ENCODE results near the gene METTL5.
"Not testable (repeated sequence)": the region's sequence is repeated elsewhere in the genome, so short reads cannot be mapped to it uniquely, and the experiment has no call there.

Gene METTL5

GRCh38 chr2:169868951-169869350 lies 44.2 kb upstream of the METTL5 start:
- peaks cover 35% of the 10 kb centered on the region for H3K79me2 ChIP-seq (ENCODE audit: insufficient read depth, low read length)
- no peak overlapping the region for H3K27ac ChIP-seq (ENCODE audit: low read depth, low read length)
- H2AFZ ChIP-seq (ENCODE audit: low read depth, low read length, severe bottlenecking) = no peak overlapping the region
- H3K27me3 ChIP-seq (ENCODE audit: low read length) = no peaks in the 10 kb centered on the region
- H3K36me3 ChIP-seq (ENCODE audit: low read length) = no peaks in the 10 kb centered on the region
- H3K4me3 ChIP-seq (ENCODE audit: insufficient read depth, low read length, poor library complexity, severe bottlenecking) = no peak overlapping the region
- no peaks in the 10 kb centered on the region for H3K9me3 ChIP-seq (ENCODE audit: insufficient read depth, low read length)
- TF ChIP-seq CTCF (IDR thresholded peaks at IDR 0.05; ENCODE audit: insufficient read depth, low read length, poor library complexity, severe bottlenecking) (no peak), EZH2phosphoT487 (conservative IDR thresholded peaks at IDR 0.05; ENCODE audit: low read length) (no peak)
- H3K9me2 ChIP-seq (replicated peaks; ENCODE audit: insufficient read depth, low read length) = no peaks in the 10 kb centered on the region
- H3K4me2 ChIP-seq (ENCODE audit: low read depth, low read length, poor library complexity, severe bottlenecking) = no peak overlapping the region
- peaks cover 18% of the 10 kb centered on the region; the same call in 1 of the 2 replicates for H3F3A ChIP-seq (ENCODE audit: insufficient read depth)
- no peak overlapping the region for H3K9ac ChIP-seq (ENCODE audit: low read length)
- H4K20me1 ChIP-seq (ENCODE audit: low read depth, low read length) = 0 out of 2 replicates have a peak, but pooled peaks cover 9% of the 10 kb centered on the region

- Histone ChIP-seq H3K4me2 (ENCODE audit: low read depth, low read length, poor library complexity, severe bottlenecking) (no peak overlapping the region), H4K20me1 (ENCODE audit: low read depth, low read length) (0 out of 2 replicates have a peak, but pooled peaks cover 9% of the 10 kb centered on the region), H3F3A (ENCODE audit: insufficient read depth) (peaks cover 18% of the 10 kb centered on the region; the same call in 1 of the 2 replicates), H3K9me2 (replicated peaks; ENCODE audit: insufficient read depth, low read length) (no peaks in the 10 kb centered on the region), H3K4me3 (ENCODE audit: insufficient read depth, low read length, poor library complexity, severe bottlenecking) (no peak overlapping the region), H3K9me3 (ENCODE audit: insufficient read depth, low read length) (no peaks in the 10 kb centered on the region), H2AFZ (ENCODE audit: low read depth, low read length, severe bottlenecking) (no peak overlapping the region), H3K27me3 (ENCODE audit: low read length) (no peaks in the 10 kb centered on the region), H3K79me2 (ENCODE audit: insufficient read depth, low read length) (peaks cover 43% of the 10 kb centered on the region), H3K36me3 (ENCODE audit: low read length) (no peaks in the 10 kb centered on the region), H3K9ac (ENCODE audit: low read length) (no peak overlapping the region), H3K27ac (ENCODE audit: low read depth, low read length) (no peak overlapping the region)
- TF ChIP-seq CTCF (IDR thresholded peaks at IDR 0.05; ENCODE audit: insufficient read depth, low read length, poor library complexity, severe bottlenecking) = no peak
Observed at GRCh38 chr2:169867579-169867978, 42.9 kb upstream of the METTL5 start.

- not testable (repeated sequence) for H3K36me3 ChIP-seq (ENCODE audit: low read length); H3K27me3 ChIP-seq (ENCODE audit: low read length); H3K9ac ChIP-seq (ENCODE audit: low read length); H3K9me2 ChIP-seq (replicated peaks; ENCODE audit: insufficient read depth, low read length); H2AFZ ChIP-seq (ENCODE audit: low read depth, low read length, severe bottlenecking); H3K4me3 ChIP-seq (ENCODE audit: insufficient read depth, low read length, poor library complexity, severe bottlenecking); H3K9me3 ChIP-seq (ENCODE audit: insufficient read depth, low read length); H3K27ac ChIP-seq (ENCODE audit: low read depth, low read length); H3K4me2 ChIP-seq (ENCODE audit: low read depth, low read length, poor library complexity, severe bottlenecking); H4K20me1 ChIP-seq (ENCODE audit: low read depth, low read length)
- Histone ChIP-seq H3K79me2 (ENCODE audit: insufficient read depth, low read length) (peaks cover 44% of the 10 kb centered on the region), H3F3A (ENCODE audit: insufficient read depth) (peaks cover 12% of the 10 kb centered on the region; the same call in 1 of the 2 replicates)
Observed at GRCh38 chr2:169866230-169866629, 41.5 kb upstream of the METTL5 start.

- Histone ChIP-seq H3K9me2 (replicated peaks; ENCODE audit: insufficient read depth, low read length) (no peaks in the 10 kb centered on the region), H3K79me2 (ENCODE audit: insufficient read depth, low read length) (peaks cover 44% of the 10 kb centered on the region), H3K4me3 (ENCODE audit: insufficient read depth, low read length, poor library complexity, severe bottlenecking) (no peak overlapping the region), H3K9ac (ENCODE audit: low read length) (no peak overlapping the region), H3K36me3 (ENCODE audit: low read length) (no peaks in the 10 kb centered on the region), H3K9me3 (ENCODE audit: insufficient read depth, low read length) (no peaks in the 10 kb centered on the region), H3K4me2 (ENCODE audit: low read depth, low read length, poor library complexity, severe bottlenecking) (no peak overlapping the region), H4K20me1 (ENCODE audit: low read depth, low read length) (0 out of 2 replicates have a peak, but pooled peaks cover 9% of the 10 kb centered on the region), H3F3A (ENCODE audit: insufficient read depth) (peaks cover 12% of the 10 kb centered on the region; the same call in 1 of the 2 replicates), H2AFZ (ENCODE audit: low read depth, low read length, severe bottlenecking) (no peak overlapping the region), H3K27ac (ENCODE audit: low read depth, low read length) (no peak overlapping the region), H3K27me3 (ENCODE audit: low read length) (no peaks in the 10 kb centered on the region)
- TF ChIP-seq EZH2phosphoT487 (conservative IDR thresholded peaks at IDR 0.05; ENCODE audit: low read length) (no peak), CTCF (IDR thresholded peaks at IDR 0.05; ENCODE audit: insufficient read depth, low read length, poor library complexity, severe bottlenecking) (no peak)
Observed at GRCh38 chr2:169865492-169865891, 40.8 kb upstream of the METTL5 start.
